Measurements from ENCODE around the gene IL1RAP. TPM values are rescaled to one million over a fixed set of nuclear protein-coding genes. Genes with fewer than 3 reads are reported as not detected.
"Not testable (repeated sequence)": the region's sequence is repeated elsewhere in the genome, so short reads cannot be mapped to it uniquely, and the experiment has no call there.

IL1RAP gene
- total RNA-seq, 1 experiment from 2014 or later: 62.0 TPM

DNA sequence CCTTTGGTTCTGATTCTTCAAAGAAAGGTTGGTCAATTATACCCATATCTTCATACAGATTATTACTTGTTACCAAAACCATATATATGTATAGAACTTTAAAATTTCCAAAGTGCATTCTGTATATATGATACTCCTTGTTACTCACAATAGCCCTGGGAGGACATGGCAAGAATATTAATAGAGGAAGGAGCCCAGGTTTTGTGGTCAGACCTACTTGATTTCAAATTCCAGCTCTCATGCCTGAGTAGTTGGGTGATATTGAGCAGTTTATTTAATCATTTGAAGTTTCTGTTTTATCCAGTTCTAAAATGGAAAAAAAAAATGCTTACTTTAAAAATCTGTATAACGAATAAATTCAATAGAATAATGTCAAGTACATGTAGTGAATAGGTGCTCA, 2.5 kb downstream of the IL1RAP start:
- TF ChIP-seq, protein P1, sequence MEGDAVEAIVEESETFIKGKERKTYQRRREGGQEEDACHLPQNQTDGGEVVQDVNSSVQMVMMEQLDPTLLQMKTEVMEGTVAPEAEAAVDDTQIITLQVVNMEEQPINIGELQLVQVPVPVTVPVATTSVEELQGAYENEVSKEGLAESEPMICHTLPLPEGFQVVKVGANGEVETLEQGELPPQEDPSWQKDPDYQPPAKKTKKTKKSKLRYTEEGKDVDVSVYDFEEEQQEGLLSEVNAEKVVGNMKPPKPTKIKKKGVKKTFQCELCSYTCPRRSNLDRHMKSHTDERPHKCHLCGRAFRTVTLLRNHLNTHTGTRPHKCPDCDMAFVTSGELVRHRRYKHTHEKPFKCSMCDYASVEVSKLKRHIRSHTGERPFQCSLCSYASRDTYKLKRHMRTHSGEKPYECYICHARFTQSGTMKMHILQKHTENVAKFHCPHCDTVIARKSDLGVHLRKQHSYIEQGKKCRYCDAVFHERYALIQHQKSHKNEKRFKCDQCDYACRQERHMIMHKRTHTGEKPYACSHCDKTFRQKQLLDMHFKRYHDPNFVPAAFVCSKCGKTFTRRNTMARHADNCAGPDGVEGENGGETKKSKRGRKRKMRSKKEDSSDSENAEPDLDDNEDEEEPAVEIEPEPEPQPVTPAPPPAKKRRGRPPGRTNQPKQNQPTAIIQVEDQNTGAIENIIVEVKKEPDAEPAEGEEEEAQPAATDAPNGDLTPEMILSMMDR (IDR thresholded peaks at IDR 0.05; ENCODE audit: unreplicated experiment): no peak
- intact Hi-C loops (cut with micrococcal nuclease): loop anchor here (5.0 to 10.0 kb wide), 2 partner anchors 71 to 292 kb away; no protein-coding TSS in a partner anchor
- DNase-seq (ENCODE audit: unreplicated experiment): no peak
- H3K27me3 Mint-ChIP-seq (ENCODE audit: insufficient read depth, unreplicated experiment): no peaks in the 10 kb centered on the region
- H3K27ac Mint-ChIP-seq (ENCODE audit: low read depth, unreplicated experiment): peak overlapping the region; percentile 78
- peak overlapping the region; percentile 88 for H3K4me3 Mint-ChIP-seq (ENCODE audit: unreplicated experiment)
- H3K4me1 Mint-ChIP-seq (ENCODE audit: insufficient read depth, unreplicated experiment): peaks cover 36% of the 10 kb centered on the region
- ChIA-PET POLR2A (interaction anchor here (0.7 to 4.9 kb wide), 6 partner anchors 10 to 488 kb away, joined by 3 to 199 read pairs (median 3); no protein-coding TSS in a partner anchor), CTCF (interaction anchor here (0.5 to 4.8 kb wide), 7 partner anchors 9 to 296 kb away, joined by 3 to 57 read pairs (median 4); no protein-coding TSS in a partner anchor)
- H3K36me3 Mint-ChIP-seq (ENCODE audit: insufficient read depth, unreplicated experiment): peaks cover 7% of the 10 kb centered on the region
- no peaks in the 10 kb centered on the region for H3K9me3 Mint-ChIP-seq (ENCODE audit: unreplicated experiment)
- BruUV-seq (replicated peaks): no TSS peak

DNA sequence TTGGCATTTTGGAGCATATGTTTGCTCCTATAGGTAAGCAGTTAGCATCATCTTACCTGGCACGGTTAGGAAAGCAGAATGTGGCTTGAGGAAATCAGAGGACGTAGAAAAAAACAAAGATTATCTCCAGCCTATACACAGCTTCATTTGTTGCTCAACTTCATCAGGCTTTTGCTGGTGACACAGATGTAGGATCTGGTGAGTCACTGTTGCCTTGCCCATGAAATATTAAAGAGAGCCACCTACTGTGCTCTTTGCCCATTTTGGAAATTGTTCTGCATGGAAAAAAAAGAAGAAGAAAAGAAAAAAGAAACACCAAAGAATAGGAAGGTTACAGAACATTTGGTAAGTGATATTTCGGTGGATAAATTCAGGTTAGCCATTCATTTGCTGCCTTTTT, 3.8 kb downstream of the IL1RAP start:
- TF ChIP-seq, protein P1 (IDR thresholded peaks at IDR 0.05; ENCODE audit: unreplicated experiment): peak; percentile 15
- H3K9me3 Mint-ChIP-seq (ENCODE audit: unreplicated experiment): no peaks in the 10 kb centered on the region
- DNase-seq (ENCODE audit: unreplicated experiment): peak; percentile 81
- H3K4me1 Mint-ChIP-seq (ENCODE audit: insufficient read depth, unreplicated experiment): peaks cover 39% of the 10 kb centered on the region
- H3K27ac Mint-ChIP-seq (ENCODE audit: low read depth, unreplicated experiment): peak overlapping the region; percentile 56
- H3K4me3 Mint-ChIP-seq (ENCODE audit: unreplicated experiment): peak overlapping the region; percentile 2
- H3K36me3 Mint-ChIP-seq (ENCODE audit: insufficient read depth, unreplicated experiment): peaks cover 7% of the 10 kb centered on the region
- no TSS peak for BruUV-seq (replicated peaks)
- ChIA-PET CTCF (interaction anchor here (0.6 to 2.8 kb wide), 11 partner anchors 9 to 295 kb away, joined by 3 to 9 read pairs (median 4); no protein-coding TSS in a partner anchor), POLR2A (interaction anchor here (0.6 to 4.9 kb wide), 9 partner anchors 8 to 544 kb away, joined by 3 to 73 read pairs (median 4); no protein-coding TSS in a partner anchor)
- intact Hi-C loops (cut with micrococcal nuclease): loop anchor here (1.0 to 10.0 kb wide), 4 partner anchors 49 to 293 kb away; no protein-coding TSS in a partner anchor
- no peaks in the 10 kb centered on the region for H3K27me3 Mint-ChIP-seq (ENCODE audit: insufficient read depth, unreplicated experiment)

DNA sequence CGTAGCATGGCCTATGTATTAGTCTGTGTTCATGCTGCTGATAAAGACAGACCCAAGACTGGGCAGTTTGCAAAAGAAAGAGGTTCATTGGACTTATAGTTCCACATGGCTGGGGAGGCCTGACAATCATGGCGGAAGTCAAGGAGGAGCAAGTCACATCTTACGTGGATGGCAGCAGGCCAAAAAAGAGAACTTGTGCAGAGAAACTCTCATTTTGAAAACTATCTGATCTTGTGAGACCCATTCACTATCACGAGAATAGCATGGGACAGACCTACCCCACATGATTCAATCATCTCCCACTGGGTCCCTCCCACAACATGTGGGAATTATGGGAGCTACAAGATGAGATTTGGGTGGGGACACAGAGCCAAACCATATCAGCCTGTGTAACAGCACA, 4.6 kb downstream of the IL1RAP start:
- not testable (repeated sequence) for H3K4me3 Mint-ChIP-seq (ENCODE audit: unreplicated experiment); H3K36me3 Mint-ChIP-seq (ENCODE audit: insufficient read depth, unreplicated experiment); H3K9me3 Mint-ChIP-seq (ENCODE audit: unreplicated experiment); H3K27ac Mint-ChIP-seq (ENCODE audit: low read depth, unreplicated experiment); H3K27me3 Mint-ChIP-seq (ENCODE audit: insufficient read depth, unreplicated experiment); BruUV-seq (replicated peaks); DNase-seq (ENCODE audit: unreplicated experiment)
- ChIA-PET CTCF (interaction anchor here (1.1 to 2.8 kb wide), 4 partner anchors 8 to 182 kb away, joined by 3 to 9 read pairs (median 4); no protein-coding TSS in a partner anchor), POLR2A (interaction anchor here (0.7 to 4.3 kb wide), 7 partner anchors 15 to 178 kb away, joined by 3 to 24 read pairs (median 7); no protein-coding TSS in a partner anchor)
- intact Hi-C loops (cut with micrococcal nuclease): loop anchor here (5.0 to 10.0 kb wide), 2 partner anchors 69 to 294 kb away; no protein-coding TSS in a partner anchor
- H3K4me1 Mint-ChIP-seq (ENCODE audit: insufficient read depth, unreplicated experiment): peaks cover 35% of the 10 kb centered on the region

DNA sequence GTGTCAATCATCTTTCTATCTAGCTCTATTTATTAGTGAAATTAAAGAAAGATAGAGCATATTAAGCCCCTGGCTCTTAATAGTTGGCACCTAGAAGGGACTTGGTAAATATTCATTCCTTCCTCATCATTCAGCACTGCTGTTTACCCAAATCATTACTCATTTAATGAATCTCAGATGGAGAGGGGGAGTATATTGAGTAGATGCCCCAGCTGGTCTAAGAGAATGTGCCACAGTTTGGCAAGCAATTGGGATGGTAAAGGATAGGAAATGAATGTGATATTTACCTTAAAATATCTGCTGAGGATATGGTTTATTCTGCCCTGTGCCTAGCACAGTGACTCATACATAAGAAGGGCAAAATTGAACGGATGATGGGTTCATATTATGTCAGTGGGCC, 6.0 kb downstream of the IL1RAP start:
- peaks cover 7% of the 10 kb centered on the region for H3K36me3 Mint-ChIP-seq (ENCODE audit: insufficient read depth, unreplicated experiment)
- H3K4me1 Mint-ChIP-seq (ENCODE audit: insufficient read depth, unreplicated experiment): peaks cover 37% of the 10 kb centered on the region
- no peak overlapping the region for H3K27ac Mint-ChIP-seq (ENCODE audit: low read depth, unreplicated experiment)
- no TSS peak for BruUV-seq (replicated peaks)
- no peak overlapping the region for H3K4me3 Mint-ChIP-seq (ENCODE audit: unreplicated experiment)
- no peaks in the 10 kb centered on the region for H3K9me3 Mint-ChIP-seq (ENCODE audit: unreplicated experiment)
- no peak for DNase-seq (ENCODE audit: unreplicated experiment)
- ChIA-PET CTCF (interaction anchor here (0.7 to 2.8 kb wide), 6 partner anchors 15 to 530 kb away, joined by 3 to 9 read pairs (median 4); partner anchors contain the start of gene GMNC), POLR2A (interaction anchor here (0.6 to 4.3 kb wide), 5 partner anchors 11 to 177 kb away, joined by 3 to 24 read pairs (median 3); no protein-coding TSS in a partner anchor)
- H3K27me3 Mint-ChIP-seq (ENCODE audit: insufficient read depth, unreplicated experiment): no peaks in the 10 kb centered on the region
- TF ChIP-seq, protein P1 (IDR thresholded peaks at IDR 0.05; ENCODE audit: unreplicated experiment): no peak
- intact Hi-C loops (cut with micrococcal nuclease): loop anchor here (5.0 to 10.0 kb wide), 2 partner anchors 67 to 295 kb away; no protein-coding TSS in a partner anchor
